ENCODE results near the gene UBA7. TPM values are rescaled to one million over a fixed set of nuclear protein-coding genes. Genes with fewer than 3 reads are reported as not detected.

UBA7 gene
- total RNA-seq, 1 donor from 2014 or later: 18.9 TPM

- Histone ChIP-seq H4K20me1 (ENCODE audit: insufficient read depth, low read length) (peaks cover 5% of the 10 kb centered on the region), H3K9me3 (ENCODE audit: insufficient read depth, low read depth, low read length) (no peaks in the 10 kb centered on the region), H3K79me2 (ENCODE audit: insufficient read depth, low read length) (peaks cover 39% of the 10 kb centered on the region), H2AFZ (ENCODE audit: low read depth, low read length) (peak overlapping the region; percentile 85), H3K9ac (ENCODE audit: low read length) (peak overlapping the region; percentile 87), H3K4me3 (ENCODE audit: insufficient read depth, low read depth, low read length) (no peak overlapping the region), H3K27ac (ENCODE audit: low read depth, low read length) (peak overlapping the region; percentile 84), H3K27me3 (ENCODE audit: insufficient read depth, low read length) (no peaks in the 10 kb centered on the region), H3K4me2 (ENCODE audit: low read length) (peak overlapping the region; percentile 86), H3K36me3 (ENCODE audit: insufficient read depth, low read length) (no peaks in the 10 kb centered on the region), H3K4me1 (ENCODE audit: insufficient read depth, low read length) (peaks cover 17% of the 10 kb centered on the region)
- Mint-ChIP-seq H3K4me3 (ENCODE audit: unreplicated experiment) (peak overlapping the region; percentile 91), H3K36me3 (ENCODE audit: low read depth, unreplicated experiment) (peaks cover 7% of the 10 kb centered on the region), H3K27ac (ENCODE audit: unreplicated experiment) (peak overlapping the region; percentile 58), H3K4me1 (ENCODE audit: low read depth, unreplicated experiment) (peaks cover 12% of the 10 kb centered on the region), H3K27me3 (ENCODE audit: low read depth, unreplicated experiment) (peaks cover 2% of the 10 kb centered on the region), H3K9me3 (ENCODE audit: unreplicated experiment) (peaks cover 2% of the 10 kb centered on the region)
- TF ChIP-seq CTCF (IDR thresholded peaks at IDR 0.05; ENCODE audit: insufficient read depth, low read depth, low read length): no peak
- no peak for TF ChIP-seq EZH2 (IDR thresholded peaks at IDR 0.05; ENCODE audit: insufficient read depth, low read length)
- DNase-seq (ENCODE audit: low read depth) (no peak), FAIRE-seq (no peak)
Observed at GRCh38 chr3:49787182-49787464, 26.6 kb downstream of the UBA7 start.

GRCh38 chr3:49786357-49787181 lies 27.2 kb downstream of the UBA7 start, which contains the start of gene IP6K1:
TSS of gene IP6K1 (minus strand) at chr3:49786542. CDS start at chr3:49748040, 38,502 bp downstream.
- no peaks in the 10 kb centered on the region for H3K9me3 ChIP-seq (ENCODE audit: insufficient read depth, low read depth, low read length)
- TF ChIP-seq CTCF (IDR thresholded peaks at IDR 0.05; ENCODE audit: insufficient read depth, low read depth, low read length): no peak
- H3K36me3 ChIP-seq (ENCODE audit: insufficient read depth, low read length): no peaks in the 10 kb centered on the region
- FAIRE-seq (peak; percentile 55), DNase-seq (ENCODE audit: low read depth) (peak; percentile 99)
- Mint-ChIP-seq H3K27me3 (ENCODE audit: low read depth, unreplicated experiment) (peaks cover 2% of the 10 kb centered on the region), H3K36me3 (ENCODE audit: low read depth, unreplicated experiment) (peaks cover 7% of the 10 kb centered on the region), H3K9me3 (ENCODE audit: unreplicated experiment) (peaks cover 2% of the 10 kb centered on the region), H3K27ac (ENCODE audit: unreplicated experiment) (peak within 1 kb of the TSS; percentile 94), H3K4me3 (ENCODE audit: unreplicated experiment) (peak within 1 kb of the TSS; percentile 91), H3K4me1 (ENCODE audit: low read depth, unreplicated experiment) (peaks cover 12% of the 10 kb centered on the region)
- peak within 1 kb of the TSS; percentile 87 for H3K9ac ChIP-seq (ENCODE audit: low read length)
- H3K4me1 ChIP-seq (ENCODE audit: insufficient read depth, low read length): peaks cover 17% of the 10 kb centered on the region
- no peaks in the 10 kb centered on the region for H3K27me3 ChIP-seq (ENCODE audit: insufficient read depth, low read length)
- peak within 1 kb of the TSS; percentile 85 for H2AFZ ChIP-seq (ENCODE audit: low read depth, low read length)
- peak within 1 kb of the TSS; percentile 80 for H3K4me3 ChIP-seq (ENCODE audit: insufficient read depth, low read depth, low read length)
- peak within 1 kb of the TSS; percentile 86 for H3K4me2 ChIP-seq (ENCODE audit: low read length)
- H4K20me1 ChIP-seq (ENCODE audit: insufficient read depth, low read length): peaks cover 8% of the 10 kb centered on the region
- peak within 1 kb of the TSS; percentile 86 for H3K27ac ChIP-seq (ENCODE audit: low read depth, low read length)
- H3K79me2 ChIP-seq (ENCODE audit: insufficient read depth, low read length): peaks cover 43% of the 10 kb centered on the region
